IMR-90 (cell line): Measurements from ENCODE around the gene NDUFS5. TPM values are rescaled to one million over a fixed set of nuclear protein-coding genes. Genes with fewer than 3 reads are reported as not detected.

Experiments
- ATAC-seq: fragments of 200-7000 bp; cut with Tn5 transposase; 2 replicates; pipeline ENCODE4 v1.9.1; 2020; ENCODE audit warnings: low read depth, mild to moderate bottlenecking, moderate library complexity
- BruUV-seq: library from RNA; stranded (reverse); fragments of 400-500 nt; replicated peaks from 2 replicates; lab custom pipeline; 2021; lab: Mats Ljungman, UMichigan
- CTCF ChIA-PET: fragments of 300-600 bp; formaldehyde crosslinking; extraction: SDS; loops from one replicate; lab custom pipeline; 2021; ENCODE audit warnings: antibody characterized with exemption; lab: Yijun Ruan, JAX
- POLR2A ChIA-PET: fragments of 300-600 bp; sonication (Branson Sonifier 250); formaldehyde crosslinking; loops from one replicate; lab custom pipeline; 2022; ENCODE audit warnings: antibody characterized with exemption; ENCODE audit not compliant: unreplicated experiment; lab: Charles Lee
- DNase-seq: peaks from one replicate; pipeline ENCODE4 v3.0.0; 2013
- H2AFZ ChIP-seq: replicated peaks from 2 replicates; pipeline ENCODE3; 2013; ENCODE audit warnings: low read length, mild to moderate bottlenecking; ENCODE audit not compliant: poor library complexity
- H2AK5ac ChIP-seq: 2 replicates; pipeline ENCODE4 v1.6.1; 2013; ENCODE audit warnings: low read depth, low read length, inconsistent platforms
- H2AK9ac ChIP-seq: replicated peaks from 2 replicates; pipeline ENCODE3; 2013; ENCODE audit warnings: mild to moderate bottlenecking, low read depth, low read length, moderate library complexity; ENCODE audit not compliant: poor library complexity
- H2BK120ac ChIP-seq: 2 replicates; pipeline ENCODE4 v1.6.1; 2013; ENCODE audit warnings: low read depth, low read length, inconsistent platforms
- H2BK15ac ChIP-seq: 3 replicates; pipeline ENCODE4 v1.6.1; 2013; ENCODE audit warnings: low read depth, low read length, inconsistent platforms
- H2BK20ac ChIP-seq: 2 replicates; pipeline ENCODE4 v1.6.1; 2013; ENCODE audit warnings: low read depth, mild to moderate bottlenecking, inconsistent platforms, low read length, moderate library complexity
- H2BK5ac ChIP-seq: 2 replicates; pipeline ENCODE4 v1.6.1; 2013; ENCODE audit warnings: mild to moderate bottlenecking, low read depth, low read length, inconsistent platforms; ENCODE audit not compliant: poor library complexity, severe bottlenecking
- H3K14ac ChIP-seq: replicated peaks from 2 replicates; pipeline ENCODE4 v1.6.1; 2013; ENCODE audit warnings: low read depth, low read length, inconsistent platforms
- H3K18ac ChIP-seq: 2 replicates; pipeline ENCODE4 v1.6.1; 2013; ENCODE audit warnings: low read depth, low read length, control low read depth
- H3K23ac ChIP-seq: 2 replicates; pipeline ENCODE4 v1.6.1; 2013; ENCODE audit warnings: low read depth, low read length, inconsistent platforms
- H3K27ac ChIP-seq: 2 replicates; pipeline ENCODE4 v1.5.1; 2013; ENCODE audit warnings: mild to moderate bottlenecking, control low read depth, low read length; ENCODE audit not compliant: insufficient read depth
- H3K27me3 ChIP-seq: 2 replicates; pipeline ENCODE4 v1.6.1; 2013; ENCODE audit warnings: low read length; ENCODE audit not compliant: control insufficient read depth, insufficient read depth
- H3K36me3 ChIP-seq: 2 replicates; pipeline ENCODE4 v1.6.1; 2013; ENCODE audit warnings: low read length, mixed read lengths; ENCODE audit not compliant: control insufficient read depth, insufficient read depth
- H3K4ac ChIP-seq: 2 replicates; pipeline ENCODE4 v1.6.1; 2013; ENCODE audit warnings: low read depth, low read length, inconsistent platforms
- H3K4me1 ChIP-seq: 2 replicates; pipeline ENCODE4 v1.6.1; 2013; ENCODE audit warnings: low read length, mixed read lengths; ENCODE audit not compliant: control insufficient read depth, insufficient read depth
- H3K4me2 ChIP-seq: 2 replicates; pipeline ENCODE4 v1.6.1; 2013; ENCODE audit warnings: low read depth, mild to moderate bottlenecking, control low read depth, low read length, moderate library complexity
- H3K4me3 ChIP-seq: 2 replicates; pipeline ENCODE4 v1.5.1; 2013; ENCODE audit warnings: low read depth, mild to moderate bottlenecking, control low read depth, low read length, moderate library complexity; ENCODE audit not compliant: insufficient read depth
- H3K56ac ChIP-seq: 2 replicates; pipeline ENCODE4 v1.6.1; 2013; ENCODE audit warnings: low read length, inconsistent platforms; ENCODE audit not compliant: insufficient read depth; ENCODE audit errors: extremely low read depth
- H3K79me1 ChIP-seq, 2 experiments: 2 replicates each; pipeline ENCODE4 v1.6.1; 2013; ENCODE audit warnings: low read length in 2 of 2, inconsistent platforms in 1 of 2, low read depth in 1 of 2
- H3K9ac ChIP-seq: 2 replicates; pipeline ENCODE4 v1.6.1; 2013; ENCODE audit warnings: low read depth, low read length, control low read depth
- H3K9me1 ChIP-seq: 2 replicates; pipeline ENCODE4 v1.6.1; 2013; ENCODE audit warnings: low read length, inconsistent platforms; ENCODE audit not compliant: insufficient read depth
- H3K9me3 ChIP-seq: 2 replicates; pipeline ENCODE4 v1.6.1; 2013; ENCODE audit warnings: low read length; ENCODE audit not compliant: control insufficient read depth, insufficient read depth
- H4K20me1 ChIP-seq: 2 replicates; pipeline ENCODE4 v1.6.1; 2013; ENCODE audit warnings: low read length, inconsistent platforms; ENCODE audit not compliant: insufficient read depth
- H4K5ac ChIP-seq: 2 replicates; pipeline ENCODE4 v1.6.1; 2013; ENCODE audit warnings: mild to moderate bottlenecking, low read depth, low read length, control low read depth
- H4K8ac ChIP-seq, 2 experiments: 2 replicates each; pipeline ENCODE4 v1.6.1; 2013; ENCODE audit warnings: low read depth in 2 of 2, low read length in 2 of 2, control low read depth in 1 of 2, inconsistent platforms in 1 of 2
- H4K91ac ChIP-seq: 2 replicates; pipeline ENCODE4 v1.6.1; 2013; ENCODE audit warnings: low read depth, low read length, inconsistent platforms; ENCODE audit not compliant: insufficient read depth
- BHLHE40 ChIP-seq: fragments of 150-350 bp; IDR thresholded peaks from 2 replicates; pipeline ENCODE4 v1.6.1; 2016; ENCODE audit warnings: mild to moderate bottlenecking, low read depth, low read length
- FOS ChIP-seq: fragments of 150-350 bp; IDR thresholded peaks from 2 replicates; pipeline ENCODE4 v1.6.1; 2016; ENCODE audit warnings: low read depth, low read length
- MAZ ChIP-seq: IDR thresholded peaks from 2 replicates; pipeline ENCODE4 v1.6.1; 2012; ENCODE audit warnings: low read depth, mild to moderate bottlenecking, low read length, improper control_type of control experiment, moderate library complexity, borderline replicate concordance
- NFE2L2 ChIP-seq: fragments of 150-350 bp; IDR thresholded peaks from 2 replicates; pipeline ENCODE4 v1.6.1; 2016; ENCODE audit warnings: low read depth, mild to moderate bottlenecking, low read length
- WGBS, 2 experiments: methylation state at CpG; one replicate each; pipeline versions ENCODE4 v1.1.5 to v1.1.7; 2013; ENCODE audit warnings: missing lambda C conversion rate in 2 of 2; ENCODE audit not compliant: insufficient read length in 1 of 2; ENCODE audit errors: extremely low coverage in 2 of 2; 5-methylcytosine and 5-hydroxymethylcytosine counted together
- dilution Hi-C: fragments of 300-500 bp; cut with HindIII; formaldehyde crosslinking; loops from one replicate; pipeline ENCODE4 v1.14.3; 2018; ENCODE audit warnings: low sequenced_read_pairs; ENCODE audit not compliant: unreplicated experiment
- in situ Hi-C: fragments of 300-500 bp; cut with MboI; formaldehyde crosslinking; loops from 3 replicates; pipeline ENCODE4 v1.14.3; 2019; ENCODE audit warnings: low sequenced_read_pairs, inconsistent platforms, mixed read lengths
- intact Hi-C: fragments of 100-400 bp; cut with micrococcal nuclease; formaldehyde crosslinking; loops from 2 replicates; pipeline ENCODE4 v1.10.0; 2022
- polyA plus RNA-seq, 3 experiments: library from polyadenylated mRNA; depleted of rRNA; stranded (reverse); fragments of >200 nt; gene quantifications; 2 replicates each; pipeline ENCODE4 v1.2.3, GENCODE V29; 2012; ENCODE audit warnings: low replicate concordance in 1 of 3
- total RNA-seq: library from RNA; depleted of rRNA; stranded (reverse); fragments of >200 nt; gene quantifications from 2 replicates; pipeline ENCODE4 v1.2.3, GENCODE V29; 2012

Gene NDUFS5
- total and polyA plus RNA-seq, 2 of the 4 experiments (the other 2 are of a cell fraction), result 645 to 1,092 TPM

DNA sequence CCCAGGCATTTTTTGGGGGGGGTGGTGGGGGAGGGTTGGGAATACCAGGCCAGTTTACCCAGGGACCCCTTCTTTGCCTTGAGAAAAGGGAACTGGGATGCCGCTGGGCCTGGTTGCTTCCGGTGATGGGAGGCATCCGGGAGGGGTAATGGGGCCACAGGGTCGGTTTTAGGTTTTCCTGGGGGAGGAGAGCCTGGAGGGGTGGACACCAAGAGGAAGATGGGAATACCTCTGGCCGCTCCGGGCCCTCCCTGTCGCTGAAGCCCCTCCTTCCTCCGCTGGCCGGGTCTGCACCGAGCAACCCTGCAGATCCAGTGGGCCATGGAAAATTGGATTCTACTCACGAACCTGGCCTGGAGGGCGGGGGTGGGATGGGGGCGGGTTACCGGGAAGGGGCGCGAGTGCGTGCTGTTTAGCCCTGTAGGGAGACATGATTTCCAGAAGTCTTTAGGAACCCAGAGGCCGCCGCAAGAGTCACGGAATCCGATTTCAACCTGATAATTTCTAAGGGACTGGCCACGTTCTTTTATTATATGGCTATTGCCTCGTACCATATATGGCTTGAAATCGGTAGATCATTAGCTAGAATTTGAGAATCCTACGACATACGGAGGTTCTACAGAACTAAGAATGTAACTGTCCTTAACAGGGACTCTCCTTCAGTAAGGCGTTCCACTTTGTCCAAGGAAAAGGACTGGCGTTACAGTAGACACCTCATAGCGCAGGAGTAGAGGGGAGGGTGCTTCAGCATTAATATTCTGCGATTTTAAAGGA is 34.3 kb upstream of the NDUFS5 start:
- TF ChIP-seq BHLHE40, result no peak
- TF ChIP-seq MAZ, result no peak
- TF ChIP-seq FOS, result no peak
- TF ChIP-seq NFE2L2, result no peak
- Histone ChIP-seq H3K79me1 (peaks cover 7 to 22% of the 10 kb centered on the region in 2 experiments; a peak in 2 of 4 replicates), H2AK9ac (peak overlapping the region; percentile 92), H4K20me1 (peaks cover 53% of the 10 kb centered on the region), H2BK15ac (no peak overlapping the region), H3K9ac (peak overlapping the region; percentile 80), H3K9me1 (0 out of 2 replicates have a peak, but pooled peaks cover 3% of the 10 kb centered on the region), H3K27me3 (no peaks in the 10 kb centered on the region), H3K4me1 (peaks cover 7% of the 10 kb centered on the region), H4K8ac (peak overlapping the region in 1 of 2 experiments; percentile 58; a peak in 1 of 4 replicates), H2BK20ac (no peak overlapping the region), H3K27ac (peak overlapping the region; percentile 93), H3K14ac (peak overlapping the region; percentile 55), H2BK120ac (no peak overlapping the region), H3K56ac (peak overlapping the region; percentile 39; the same call in 1 of the 2 replicates), H2AFZ (peak overlapping the region; percentile 84), H3K36me3 (peaks cover 4% of the 10 kb centered on the region), H3K4me2 (peak overlapping the region; percentile 98), H2AK5ac (0 out of 2 replicates have a peak overlapping the region, but pooled peaks have one; percentile 30), H3K9me3 (no peaks in the 10 kb centered on the region), H2BK5ac (peak overlapping the region; percentile 85), H4K91ac (no peak overlapping the region), H3K18ac (peak overlapping the region; percentile 4), H4K5ac (no peak overlapping the region; the same call in 1 of the 2 replicates), H3K4me3 (peak overlapping the region; percentile 85), H3K23ac (peak overlapping the region; percentile 32), H3K4ac (peak overlapping the region; percentile 36; the same call in 1 of the 2 replicates)
- in situ Hi-C loops, result no loop called here
- ChIA-PET POLR2A (no interaction called here), CTCF (interaction anchor here (0.5 to 0.6 kb wide), 2 partner anchors 9 to 16 kb away, joined by 3 read pairs; no protein-coding TSS in a partner anchor)
- WGBS, 2 experiments, result 0% methylated on average over 5 of the region's 30 CpGs; no CpG with 5 or more reads in 1 of the 2 experiments
- DNase-seq, result no peak
- peak; percentile 40 for ATAC-seq
- dilution Hi-C loops, result no loop called here
- no TSS peak for BruUV-seq
- intact Hi-C loops, result loop anchor here (2.0 kb wide), 2 partner anchors 119 to 133 kb away; partner anchors contain the start of genes MYCBP and RRAGC
